Measurements from ENCODE around the gene TLE4.
A peak's percentile ranks its signal among the peaks of the same experiment; 100 is the strongest.
"Not testable (repeated sequence)": the region's sequence is repeated elsewhere in the genome, so short reads cannot be mapped to it uniquely, and the experiment has no call there.

The TLE4 gene

GRCh38 chr9:79736051-79736450, 164.3 kb downstream of the TLE4 start:
- no peak for DNase-seq (ENCODE audit: low spot score)

GRCh38 chr9:79741381-79741780, 169.6 kb downstream of the TLE4 start:
- no peak for DNase-seq (ENCODE audit: low spot score)

- DNase-seq (ENCODE audit: low spot score), result peak; percentile 31
Measured at GRCh38 chr9:79742110-79742721, 170.5 kb downstream of the TLE4 start.

- DNase-seq (ENCODE audit: low spot score), result no peak
Measured at GRCh38 chr9:79744521-79744920, 172.8 kb downstream of the TLE4 start.

- DNase-seq (ENCODE audit: low spot score), result no peak
Measured at GRCh38 chr9:79745752-79746336, 174.1 kb downstream of the TLE4 start.

GRCh38 chr9:79751895-79752466, 180.2 kb downstream of the TLE4 start:
- not testable (repeated sequence) for DNase-seq (ENCODE audit: low spot score)

GRCh38 chr9:79756414-79756813, 184.6 kb downstream of the TLE4 start:
- no peak for DNase-seq (ENCODE audit: low spot score)

- DNase-seq (ENCODE audit: low spot score), result no peak
Measured at GRCh38 chr9:79757074-79757473, 185.3 kb downstream of the TLE4 start.

- DNase-seq (ENCODE audit: low spot score), result no peak
Measured at GRCh38 chr9:79757881-79758669, 186.3 kb downstream of the TLE4 start.

GRCh38 chr9:79759460-79759859, 187.7 kb downstream of the TLE4 start:
- no peak for DNase-seq (ENCODE audit: low spot score)

- DNase-seq (ENCODE audit: low spot score), result no peak
Measured at GRCh38 chr9:79762070-79762469, 190.3 kb downstream of the TLE4 start.

GRCh38 chr9:79763671-79764285, 192.0 kb downstream of the TLE4 start:
- peak; percentile 20 for DNase-seq (ENCODE audit: low spot score)

GRCh38 chr9:79764374-79764773, 192.6 kb downstream of the TLE4 start:
- peak; percentile 49 for DNase-seq (ENCODE audit: low spot score)

GRCh38 chr9:79765466-79765865, 193.7 kb downstream of the TLE4 start:
- DNase-seq (ENCODE audit: low spot score), result peak; percentile 4

- DNase-seq (ENCODE audit: low spot score), result peak; percentile 66
Measured at GRCh38 chr9:79766091-79766490, 194.3 kb downstream of the TLE4 start.

- DNase-seq (ENCODE audit: low spot score), result no peak
Measured at GRCh38 chr9:79768194-79768593, 196.4 kb downstream of the TLE4 start.

- no peak for DNase-seq (ENCODE audit: low spot score)
Measured at GRCh38 chr9:79769476-79770275, 197.9 kb downstream of the TLE4 start.

- DNase-seq (ENCODE audit: low spot score), result no peak
Measured at GRCh38 chr9:79774356-79774755, 202.6 kb downstream of the TLE4 start.

All from cerebellar cortex (tissue), 1 donor.